K562 (cell line): ENCODE results near the gene TUB. TPM values are rescaled to one million over a fixed set of nuclear protein-coding genes. Genes with fewer than 3 reads are reported as not detected.

Experiments used
- ATAC-seq: fragments of 200-7000 bp; cut with Tn5 transposase; 3 replicates; pipeline ENCODE4 v1.9.1; 2020; ENCODE audit warnings: moderate library complexity
- BruUV-seq: library from RNA; stranded (reverse); fragments of 400-500 nt; replicated peaks from 2 replicates; lab custom pipeline; 2021; lab: Mats Ljungman, UMichigan
- CTCF ChIA-PET: fragments of 300-600 bp; formaldehyde crosslinking; extraction: SDS; loops from one replicate; lab custom pipeline; 2021; ENCODE audit warnings: low intra/inter-chr PET ratio; lab: Yijun Ruan, JAX
- POLR2A ChIA-PET: fragments of 300-600, 350-650 bp; sonication (Branson Sonifier 250); formaldehyde crosslinking; extraction: SDS; loops from one replicate; lab custom pipeline; 2021; ENCODE audit warnings: antibody characterized with exemption, inconsistent platforms; lab: Yijun Ruan, JAX
- DNase-seq, 4 experiments: peaks; one replicate each; pipeline versions ENCODE4 v3.0.0 to v3.0.0-alpha.2; 2011 to 2018; ENCODE audit warnings: low spot score in 3 of 4, mixed read lengths in 3 of 4; ENCODE audit errors: extremely low read depth in 1 of 4
- FAIRE-seq: peaks from 2 replicates; lab custom pipeline; 2011; peaks lifted over from hg19 to GRCh38; lab: Jason Lieb, UNC
- H2AFZ ChIP-seq: 2 replicates; pipeline ENCODE4 v1.6.0; 2011; ENCODE audit warnings: low read depth, low read length, control low read depth, inconsistent platforms
- H3K27ac ChIP-seq: fragments of 200-600 bp; 3 replicates; pipeline ENCODE4 v1.8.0; 2011; ENCODE audit warnings: low read depth, mild to moderate bottlenecking, control low read depth, inconsistent platforms, low read length, moderate library complexity, mixed read lengths; ENCODE audit errors: extremely low read depth
- H3K27me3 ChIP-seq, 2 experiments: fragments of 300-600 bp in 1 of 2; 2 replicates in 1 of 2; 3 replicates in 1 of 2; pipeline versions ENCODE4 v1.6.0 to v1.8.0; 2011; ENCODE audit warnings: inconsistent platforms in 2 of 2, low read length in 2 of 2, mild to moderate bottlenecking in 1 of 2, mixed read lengths in 1 of 2, moderate library complexity in 1 of 2; ENCODE audit not compliant: control insufficient read depth in 2 of 2, insufficient read depth in 2 of 2
- H3K36me3 ChIP-seq: fragments of 300-600 bp; 3 replicates; pipeline ENCODE4 v1.8.0; 2011; ENCODE audit warnings: mild to moderate bottlenecking, low read length, inconsistent platforms; ENCODE audit not compliant: control insufficient read depth, insufficient read depth
- H3K4me1 ChIP-seq, 2 experiments: fragments of 200-600 bp in 1 of 2; replicated peaks in 1 of 2; 2 replicates in 1 of 2; 3 replicates in 1 of 2; pipeline versions ENCODE4 v1.5.1 to v1.8.0; 2011; ENCODE audit warnings: inconsistent platforms in 2 of 2, low read length in 2 of 2, mild to moderate bottlenecking in 1 of 2, mixed read lengths in 1 of 2, moderate library complexity in 1 of 2; ENCODE audit not compliant: control insufficient read depth in 2 of 2, insufficient read depth in 2 of 2
- H3K4me2 ChIP-seq: 2 replicates; pipeline ENCODE4 v1.6.1; 2011; ENCODE audit warnings: low read length, control low read depth, inconsistent platforms, mixed read lengths; ENCODE audit not compliant: insufficient read depth
- H3K4me3 ChIP-seq: fragments of 200-600 bp; sonication (generic), shearing (Covaris generic); 2 replicates; pipeline ENCODE4 v1.5.1; 2016; ENCODE audit warnings: control low read depth, inconsistent platforms
- H3K79me2 ChIP-seq: fragments of 200-600 bp; 3 replicates; pipeline ENCODE4 v1.8.0; 2011; ENCODE audit warnings: low read length, inconsistent platforms; ENCODE audit not compliant: control insufficient read depth, insufficient read depth
- H3K9ac ChIP-seq, 2 experiments: 2 replicates each; pipeline versions ENCODE4 v1.6.0 to v1.6.1; 2011; ENCODE audit warnings: low read depth in 2 of 2, low read length in 2 of 2, control low read depth in 1 of 2, inconsistent platforms in 1 of 2, mild to moderate bottlenecking in 1 of 2, mixed read lengths in 1 of 2; ENCODE audit not compliant: insufficient read depth in 1 of 2
- H3K9me1 ChIP-seq: one replicate; pipeline ENCODE4 v1.6.0; 2011; ENCODE audit warnings: inconsistent platforms, mild to moderate bottlenecking, low read length, moderate library complexity; ENCODE audit not compliant: control insufficient read depth, insufficient read depth
- H3K9me3 ChIP-seq: replicated peaks from 2 replicates; pipeline ENCODE4 v1.5.1; 2011; ENCODE audit warnings: low read depth, low read length, inconsistent platforms; ENCODE audit not compliant: control insufficient read depth, insufficient read depth
- H4K20me1 ChIP-seq: replicated peaks from 2 replicates; pipeline ENCODE4 v1.6.1; 2011; ENCODE audit warnings: low read length, inconsistent platforms, mixed read lengths; ENCODE audit not compliant: control insufficient read depth, insufficient read depth
- MAFG ChIP-seq: fragments of 450-650 bp; conservative IDR thresholded peaks from 2 replicates; pipeline ENCODE4 v1.6.1; 2016; ENCODE audit warnings: missing genetic modification characterization, missing compliant biosample characterization
- MTA1 ChIP-seq: fragments of 450-650 bp; IDR thresholded peaks from 2 replicates; pipeline ENCODE4 v1.6.1; 2017; ENCODE audit warnings: borderline replicate concordance
- PHF8 ChIP-seq: fragments of 200-600 bp; sonication (generic); IDR thresholded peaks from 2 replicates; pipeline ENCODE4 v1.6.1; 2012; ENCODE audit warnings: mixed run types, mild to moderate bottlenecking, inconsistent platforms, low read length, moderate library complexity, borderline replicate concordance
- RHOXF2B ChIP-seq: fragments of 250-450 bp; sonication (Bioruptor Pico); conservative IDR thresholded peaks from 2 replicates; pipeline ENCODE4 v1.5.1; 2021
- STAG1 ChIP-seq: sonication (generic); formaldehyde crosslinking; IDR thresholded peaks from 2 replicates; pipeline ENCODE4 v1.5.0; 2020; ENCODE audit warnings: missing genetic modification reagents, borderline replicate concordance
- ZNF707 ChIP-seq: fragments of 250-450 bp; sonication (Bioruptor Pico); conservative IDR thresholded peaks from 2 replicates; pipeline ENCODE4 v1.8.0; 2022; ENCODE audit warnings: inconsistent platforms, mild to moderate bottlenecking, moderate library complexity
- WGBS: fragments of 100-300 bp; shearing (Covaris generic); methylation state at CpG from one replicate; pipeline ENCODE4 v1.1.6; 2016; ENCODE audit warnings: low coverage, mixed read lengths; ENCODE audit not compliant: insufficient coverage; ENCODE audit errors: missing lambda C conversion rate; 5-methylcytosine and 5-hydroxymethylcytosine counted together
- in situ Hi-C: fragments of 300-500 bp; cut with MboI; formaldehyde crosslinking; loops from 4 replicates; pipeline ENCODE4 v1.15.0; 2018; ENCODE audit warnings: inconsistent platforms, mixed read lengths
- intact Hi-C: fragments of 100-400 bp; cut with micrococcal nuclease; formaldehyde crosslinking; loops from 2 replicates; pipeline ENCODE4 v1.14.2; 2022
- polyA plus RNA-seq, 8 experiments: library from polyadenylated mRNA; depleted of rRNA in 4 of 8; stranded (reverse) in 5 of 8; unstranded in 3 of 8; fragments of >200 nt; fragmentation: Nextera tagmentation in 2 of 8; fragmentation: Illumina TruSeq in 1 of 8; extraction: Ambion mirVana in 2 of 8; extraction: Trizol in 1 of 8; gene quantifications; 2 replicates each; pipeline versions ENCODE4 v1.2.1 to v1.2.3, GENCODE V29; 2011 to 2014; ENCODE audit warnings: inconsistent platforms in 1 of 8, missing spikeins in 1 of 8
- total RNA-seq, 7 experiments: library from RNA; depleted of rRNA in 6 of 7; stranded (reverse); fragments of >200 nt in 6 of 7; fragmentation: Illumina TruSeq in 2 of 7; extraction: Trizol in 2 of 7; gene quantifications; 2 replicates each; pipeline versions ENCODE4 v1.2.1 to v1.2.3, GENCODE V29; 2011 to 2021; ENCODE audit warnings: low replicate concordance in 1 of 7
- TF ChIP-seq, protein P1 (sequence below), 2 experiments: fragments of 450-650 bp in 1 of 2; sonication (generic) in 1 of 2; formaldehyde crosslinking in 1 of 2; IDR thresholded peaks; 2 replicates each; pipeline versions ENCODE4 v1.7.1 to v1.9.0; 2016 to 2022; ENCODE audit warnings: inconsistent platforms in 1 of 2, mild to moderate bottlenecking in 1 of 2, missing genetic modification reagents in 1 of 2
- TF ChIP-seq, protein P2 (sequence below): fragments of 450-650 bp; IDR thresholded peaks from 2 replicates; pipeline ENCODE4 v1.6.1; 2016; ENCODE audit warnings: antibody characterized with exemption

TUB gene
- total and polyA plus RNA-seq, 9 of the 15 experiments (the other 6 are each of a cell fraction or from before 2014, with no cell fraction given), result not detected

DNA sequence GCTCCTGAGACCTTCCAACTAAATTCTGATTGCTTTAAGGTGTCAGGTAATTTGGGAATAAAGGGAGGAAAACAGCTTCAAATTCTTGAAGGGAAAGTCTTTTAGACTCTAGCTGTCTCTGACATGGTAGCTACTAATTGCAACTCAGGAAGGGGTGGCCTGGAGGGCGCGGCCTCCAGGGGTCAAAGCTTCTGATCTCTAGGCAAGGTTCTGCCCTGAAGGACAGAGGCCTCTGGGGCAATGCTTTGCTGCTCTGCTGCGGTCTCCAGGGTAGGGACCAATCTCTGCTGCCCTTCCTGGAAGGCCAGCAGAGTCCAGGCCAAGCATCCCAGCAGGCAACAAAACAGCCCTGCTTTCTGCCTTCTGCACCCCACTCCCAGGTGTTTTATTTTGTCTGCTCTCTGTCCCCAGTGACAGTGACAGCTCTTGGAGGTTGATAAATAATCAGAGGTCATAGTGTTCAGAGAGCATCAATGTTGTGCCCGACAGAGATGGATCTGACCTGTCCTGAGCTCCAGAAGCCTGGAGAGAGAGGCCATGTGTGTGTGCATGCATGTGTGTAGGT, 1.8 kb upstream of the TUB start:
- CTCF ChIA-PET, result interaction anchor here (0.7 kb wide), 1 partner anchor 52 kb away, joined by 3 read pairs; no protein-coding TSS in a partner anchor
- intact Hi-C loops, result no loop called here

More for the DNA sequence above, 1.8 kb upstream of the TUB start:
- Histone ChIP-seq H3K4me2 (no peak overlapping the region), H3K9ac (no peak overlapping the region), H3K36me3 (no peaks in the 10 kb centered on the region), H3K9me3 (no peaks in the 10 kb centered on the region), H2AFZ (no peak overlapping the region), H3K4me3 (no peak overlapping the region), H3K9me1 (no peaks in the 10 kb centered on the region), H3K27ac (no peak overlapping the region), H3K79me2 (no peaks in the 10 kb centered on the region), H4K20me1 (no peaks in the 10 kb centered on the region), H3K27me3 (peaks cover 0 to 32% of the 10 kb centered on the region in 2 experiments; a peak in 3 of 5 replicates), H3K4me1 (no peaks in the 10 kb centered on the region)
- 5% methylated on average over 4 of the region's 4 CpGs for WGBS
- TF ChIP-seq MAFG, result no peak
- TF ChIP-seq PHF8, result no peak
- TF ChIP-seq, protein P1, sequence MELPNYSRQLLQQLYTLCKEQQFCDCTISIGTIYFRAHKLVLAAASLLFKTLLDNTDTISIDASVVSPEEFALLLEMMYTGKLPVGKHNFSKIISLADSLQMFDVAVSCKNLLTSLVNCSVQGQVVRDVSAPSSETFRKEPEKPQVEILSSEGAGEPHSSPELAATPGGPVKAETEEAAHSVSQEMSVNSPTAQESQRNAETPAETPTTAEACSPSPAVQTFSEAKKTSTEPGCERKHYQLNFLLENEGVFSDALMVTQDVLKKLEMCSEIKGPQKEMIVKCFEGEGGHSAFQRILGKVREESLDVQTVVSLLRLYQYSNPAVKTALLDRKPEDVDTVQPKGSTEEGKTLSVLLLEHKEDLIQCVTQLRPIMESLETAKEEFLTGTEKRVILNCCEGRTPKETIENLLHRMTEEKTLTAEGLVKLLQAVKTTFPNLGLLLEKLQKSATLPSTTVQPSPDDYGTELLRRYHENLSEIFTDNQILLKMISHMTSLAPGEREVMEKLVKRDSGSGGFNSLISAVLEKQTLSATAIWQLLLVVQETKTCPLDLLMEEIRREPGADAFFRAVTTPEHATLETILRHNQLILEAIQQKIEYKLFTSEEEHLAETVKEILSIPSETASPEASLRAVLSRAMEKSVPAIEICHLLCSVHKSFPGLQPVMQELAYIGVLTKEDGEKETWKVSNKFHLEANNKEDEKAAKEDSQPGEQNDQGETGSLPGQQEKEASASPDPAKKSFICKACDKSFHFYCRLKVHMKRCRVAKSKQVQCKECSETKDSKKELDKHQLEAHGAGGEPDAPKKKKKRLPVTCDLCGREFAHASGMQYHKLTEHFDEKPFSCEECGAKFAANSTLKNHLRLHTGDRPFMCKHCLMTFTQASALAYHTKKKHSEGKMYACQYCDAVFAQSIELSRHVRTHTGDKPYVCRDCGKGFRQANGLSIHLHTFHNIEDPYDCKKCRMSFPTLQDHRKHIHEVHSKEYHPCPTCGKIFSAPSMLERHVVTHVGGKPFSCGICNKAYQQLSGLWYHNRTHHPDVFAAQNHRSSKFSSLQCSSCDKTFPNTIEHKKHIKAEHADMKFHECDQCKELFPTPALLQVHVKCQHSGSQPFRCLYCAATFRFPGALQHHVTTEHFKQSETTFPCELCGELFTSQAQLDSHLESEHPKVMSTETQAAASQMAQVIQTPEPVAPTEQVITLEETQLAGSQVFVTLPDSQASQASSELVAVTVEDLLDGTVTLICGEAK (IDR thresholded peaks at IDR 0.05), result no peak
- TF ChIP-seq, protein P1 (CRISPR knock-in tag; IDR thresholded peaks at IDR 0.05), result no peak
- TF ChIP-seq RHOXF2B (CRISPR knock-in tag), result no peak
- TF ChIP-seq, protein P2, sequence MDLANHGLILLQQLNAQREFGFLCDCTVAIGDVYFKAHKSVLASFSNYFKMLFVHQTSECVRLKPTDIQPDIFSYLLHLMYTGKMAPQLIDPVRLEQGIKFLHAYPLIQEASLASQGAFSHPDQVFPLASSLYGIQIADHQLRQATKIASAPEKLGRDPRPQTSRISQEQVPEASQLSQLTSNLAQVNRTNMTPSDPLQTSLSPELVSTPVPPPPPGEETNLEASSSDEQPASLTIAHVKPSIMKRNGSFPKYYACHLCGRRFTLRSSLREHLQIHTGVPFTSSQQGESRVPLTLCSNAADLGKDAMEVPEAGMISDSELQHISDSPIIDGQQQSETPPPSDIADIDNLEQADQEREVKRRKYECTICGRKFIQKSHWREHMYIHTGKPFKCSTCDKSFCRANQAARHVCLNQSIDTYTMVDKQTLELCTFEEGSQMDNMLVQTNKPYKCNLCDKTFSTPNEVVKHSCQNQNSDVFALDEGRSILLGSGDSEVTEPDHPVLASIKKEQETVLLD, result no peak
- no peak for TF ChIP-seq MTA1
- TF ChIP-seq STAG1 (CRISPR knock-in tag), result no peak
- TF ChIP-seq ZNF707 (CRISPR knock-in tag), result peak; percentile 73
- in situ Hi-C loops, result no loop called here
- no TSS peak for BruUV-seq
- DNase-seq (no peak), ATAC-seq (no peak), FAIRE-seq (no peak)
- POLR2A ChIA-PET, result interaction anchor here (1.0 kb wide), 1 partner anchor 14 kb away, joined by 4 read pairs; no protein-coding TSS in a partner anchor
